Endodermal cell (in vitro differentiated cells): ENCODE results near the gene LRP8. TPM values are rescaled to one million over a fixed set of nuclear protein-coding genes. Genes with fewer than 3 reads are reported as not detected.

Experiments used
- DNase-seq: peaks from one replicate; pipeline ENCODE4 v3.0.0-alpha.2; 2017
- H3K27ac ChIP-seq: 2 replicates; pipeline ENCODE4 v1.5.1; 2013; ENCODE audit warnings: mild to moderate bottlenecking, low read depth, low read length, moderate library complexity
- H3K27me3 ChIP-seq: 2 replicates; pipeline ENCODE4 v1.6.1; 2013; ENCODE audit warnings: mild to moderate bottlenecking, low read length, moderate library complexity; ENCODE audit not compliant: insufficient read depth, control insufficient read depth, poor library complexity, severe bottlenecking
- H3K36me3 ChIP-seq: 2 replicates; pipeline ENCODE4 v1.7.0; 2013; ENCODE audit warnings: mild to moderate bottlenecking, low read length, moderate library complexity; ENCODE audit not compliant: control insufficient read depth, insufficient read depth
- H3K4me1 ChIP-seq: one replicate; pipeline ENCODE4 v1.7.0; 2013; ENCODE audit warnings: low read length; ENCODE audit not compliant: control insufficient read depth, insufficient read depth
- H3K4me3 ChIP-seq: 2 replicates; pipeline ENCODE4 v1.5.1; 2013; ENCODE audit warnings: mild to moderate bottlenecking, low read length, moderate library complexity
- H3K9ac ChIP-seq: 2 replicates; pipeline ENCODE4 v1.6.1; 2013; ENCODE audit warnings: mild to moderate bottlenecking, low read length, moderate library complexity; ENCODE audit not compliant: poor library complexity, severe bottlenecking; ENCODE audit errors: extremely low read depth
- H3K9me3 ChIP-seq: 2 replicates; pipeline ENCODE4 v1.6.1; 2013; ENCODE audit warnings: mild to moderate bottlenecking, low read length, moderate library complexity; ENCODE audit not compliant: control insufficient read depth
- H3K27ac Mint-ChIP-seq: 2 replicates; pipeline ENCODE4 v1.8.0; 2020; ENCODE audit warnings: mixed read lengths
- H3K27me3 Mint-ChIP-seq: 2 replicates; pipeline ENCODE4 v1.8.0; 2021; ENCODE audit warnings: mild to moderate bottlenecking, mixed read lengths; ENCODE audit not compliant: insufficient read depth
- H3K36me3 Mint-ChIP-seq: 2 replicates; pipeline ENCODE4 v1.8.0; 2020; ENCODE audit warnings: low read depth, mixed read lengths
- H3K4me1 Mint-ChIP-seq: 2 replicates; pipeline ENCODE4 v1.8.0; 2020; ENCODE audit warnings: mixed read lengths
- H3K4me3 Mint-ChIP-seq: 2 replicates; pipeline ENCODE4 v1.8.0; 2020; ENCODE audit warnings: mild to moderate bottlenecking, moderate library complexity, mixed read lengths
- H3K9me3 Mint-ChIP-seq: 2 replicates; pipeline ENCODE4 v1.8.0; 2020; ENCODE audit warnings: mild to moderate bottlenecking, mixed read lengths
- WGBS, 2 experiments: methylation state at CpG; one replicate each; pipeline versions ENCODE4 v1.1.5 to v1.1.7; 2013; ENCODE audit warnings: missing lambda C conversion rate in 2 of 2, mixed read lengths in 1 of 2; ENCODE audit not compliant: insufficient coverage in 1 of 2, insufficient read length in 1 of 2; 5-methylcytosine and 5-hydroxymethylcytosine counted together
- total RNA-seq, 2 donors: library from RNA; stranded (reverse); fragmentation: NEBNext Ultra II Directional in 1 of 2; extraction: Animal tissue kit (Norgen Biotek cat#: 25700) in 1 of 2; gene quantifications; 2 replicates in 1 of 2; 3 replicates in 1 of 2; pipeline ENCODE4 v1.2.1, GENCODE V29; 2021
- TF ChIP-seq, protein P1 (sequence below): fragments of 200-600 bp; sonication (generic); conservative IDR thresholded peaks from 2 replicates; pipeline ENCODE4 v1.5.0; 2021; ENCODE audit warnings: antibody characterized with exemption, mild to moderate bottlenecking

The LRP8 gene
- total RNA-seq, 2 donors from 2014 or later, result 29.1 to 39.6 TPM

DNA sequence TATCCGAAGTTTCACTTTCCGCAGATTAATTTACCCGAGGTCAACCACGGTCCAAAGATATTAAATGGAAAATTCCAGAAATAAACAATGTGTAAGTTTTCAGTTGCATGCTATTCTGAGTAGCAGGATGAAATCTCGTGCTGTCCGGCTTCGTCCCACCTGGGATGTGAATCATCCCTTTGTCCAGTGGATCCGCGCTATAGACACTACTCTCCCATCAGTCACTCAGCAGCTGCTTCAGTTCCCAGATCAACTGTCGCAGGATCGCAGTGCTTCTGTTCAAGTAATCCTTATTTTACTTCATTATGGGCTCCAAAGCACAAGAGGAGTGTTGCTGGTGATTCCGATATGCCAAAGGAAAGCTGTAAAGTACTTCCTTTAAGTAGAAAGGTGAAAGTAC is 8.3 kb upstream of the LRP8 start:
- Histone ChIP-seq H3K27me3 (no peaks in the 10 kb centered on the region), H3K4me3 (no peak overlapping the region), H3K4me1 (no peaks in the 10 kb centered on the region), H3K27ac (no peak overlapping the region), H3K9me3 (no peaks in the 10 kb centered on the region), H3K9ac (no peak overlapping the region), H3K36me3 (no peaks in the 10 kb centered on the region)
- H3K4me3 Mint-ChIP-seq, result no peak overlapping the region
- peaks cover 5% of the 10 kb centered on the region for H3K4me1 Mint-ChIP-seq
- no peak overlapping the region for H3K27ac Mint-ChIP-seq
- H3K9me3 Mint-ChIP-seq, result peaks cover 2% of the 10 kb centered on the region
- H3K36me3 Mint-ChIP-seq, result peaks cover 1% of the 10 kb centered on the region
- TF ChIP-seq, protein P1, sequence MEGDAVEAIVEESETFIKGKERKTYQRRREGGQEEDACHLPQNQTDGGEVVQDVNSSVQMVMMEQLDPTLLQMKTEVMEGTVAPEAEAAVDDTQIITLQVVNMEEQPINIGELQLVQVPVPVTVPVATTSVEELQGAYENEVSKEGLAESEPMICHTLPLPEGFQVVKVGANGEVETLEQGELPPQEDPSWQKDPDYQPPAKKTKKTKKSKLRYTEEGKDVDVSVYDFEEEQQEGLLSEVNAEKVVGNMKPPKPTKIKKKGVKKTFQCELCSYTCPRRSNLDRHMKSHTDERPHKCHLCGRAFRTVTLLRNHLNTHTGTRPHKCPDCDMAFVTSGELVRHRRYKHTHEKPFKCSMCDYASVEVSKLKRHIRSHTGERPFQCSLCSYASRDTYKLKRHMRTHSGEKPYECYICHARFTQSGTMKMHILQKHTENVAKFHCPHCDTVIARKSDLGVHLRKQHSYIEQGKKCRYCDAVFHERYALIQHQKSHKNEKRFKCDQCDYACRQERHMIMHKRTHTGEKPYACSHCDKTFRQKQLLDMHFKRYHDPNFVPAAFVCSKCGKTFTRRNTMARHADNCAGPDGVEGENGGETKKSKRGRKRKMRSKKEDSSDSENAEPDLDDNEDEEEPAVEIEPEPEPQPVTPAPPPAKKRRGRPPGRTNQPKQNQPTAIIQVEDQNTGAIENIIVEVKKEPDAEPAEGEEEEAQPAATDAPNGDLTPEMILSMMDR, result no peak
- 95 to 97% methylated on average over 8 to 12 of the region's 12 CpGs for WGBS, 2 experiments
- peaks cover 6% of the 10 kb centered on the region for H3K27me3 Mint-ChIP-seq
- no peak for DNase-seq

GRCh38 chr1:53335661-53336060 is 7.8 kb upstream of the LRP8 start:
- Histone ChIP-seq H3K9me3 (no peaks in the 10 kb centered on the region), H3K4me3 (no peak overlapping the region), H3K27ac (no peak overlapping the region), H3K9ac (no peak overlapping the region), H3K27me3 (no peaks in the 10 kb centered on the region), H3K36me3 (no peaks in the 10 kb centered on the region), H3K4me1 (no peaks in the 10 kb centered on the region)
- H3K4me3 Mint-ChIP-seq, result no peak overlapping the region
- DNase-seq, result no peak
- H3K9me3 Mint-ChIP-seq, result no peaks in the 10 kb centered on the region
- TF ChIP-seq, protein P1, result no peak
- H3K27me3 Mint-ChIP-seq, result peaks cover 10% of the 10 kb centered on the region
- WGBS, 2 experiments, result 100% methylated on average over 1 of the region's 1 CpG; no CpG with 5 or more reads in 1 of the 2 experiments
- H3K27ac Mint-ChIP-seq, result no peak overlapping the region
- H3K36me3 Mint-ChIP-seq, result no peaks in the 10 kb centered on the region
- H3K4me1 Mint-ChIP-seq, result peaks cover 5% of the 10 kb centered on the region

GRCh38 chr1:53334781-53335180 is 6.9 kb upstream of the LRP8 start:
- Mint-ChIP-seq H3K4me3 (no peak overlapping the region), H3K27me3 (peaks cover 11% of the 10 kb centered on the region), H3K9me3 (no peaks in the 10 kb centered on the region), H3K4me1 (peaks cover 7% of the 10 kb centered on the region), H3K27ac (no peak overlapping the region), H3K36me3 (no peaks in the 10 kb centered on the region)
- Histone ChIP-seq H3K27me3 (no peaks in the 10 kb centered on the region), H3K27ac (no peak overlapping the region), H3K4me3 (no peak overlapping the region), H3K9me3 (no peaks in the 10 kb centered on the region), H3K36me3 (no peaks in the 10 kb centered on the region), H3K9ac (no peak overlapping the region), H3K4me1 (no peaks in the 10 kb centered on the region)
- TF ChIP-seq, protein P1, result no peak
- DNase-seq, result no peak
- WGBS, 2 experiments, result 92 to 94% methylated on average over 3 to 9 of the region's 9 CpGs
